A673 (cell line): ENCODE results near the gene CELA2B. TPM values are rescaled to one million over a fixed set of nuclear protein-coding genes. Genes with fewer than 3 reads are reported as not detected.
"Not testable (repeated sequence)": the region's sequence is repeated elsewhere in the genome, so short reads cannot be mapped to it uniquely, and the experiment has no call there.

Experiments
- BruUV-seq: library from RNA; stranded (reverse); fragments of 400-500 nt; replicated peaks from 2 replicates; lab custom pipeline; 2021; lab: Mats Ljungman, UMichigan
- CTCF ChIA-PET: fragments of 300-600 bp; sonication (Branson Sonifier 250); formaldehyde crosslinking; loops from one replicate; lab custom pipeline; 2022; ENCODE audit warnings: antibody characterized with exemption; lab: Charles Lee
- POLR2A ChIA-PET: fragments of 300-600 bp; sonication (Branson Sonifier 250); formaldehyde crosslinking; loops from one replicate; lab custom pipeline; 2022; ENCODE audit warnings: antibody characterized with exemption; ENCODE audit not compliant: low non-redundant PET; lab: Charles Lee
- DNase-seq: peaks from one replicate; pipeline ENCODE4 v3.0.0-alpha.2; 2015; ENCODE audit warnings: low spot score
- H3K27ac ChIP-seq: fragments of 200-600 bp; sonication (generic); 2 replicates; pipeline ENCODE4 v1.5.1; 2016; ENCODE audit warnings: mixed run types, low read depth, mild to moderate bottlenecking, mixed read lengths, antibody characterized with exemption, low read length; ENCODE audit not compliant: poor library complexity, severe bottlenecking
- H3K27me3 ChIP-seq: fragments of 200-600 bp; sonication (generic); replicated peaks from 2 replicates; pipeline ENCODE4 v1.6.1; 2017; ENCODE audit warnings: mixed run types, low read depth, mild to moderate bottlenecking, mixed read lengths, antibody characterized with exemption, low read length; ENCODE audit not compliant: insufficient read depth, poor library complexity
- H3K36me3 ChIP-seq: fragments of 200-600 bp; sonication (generic); 2 replicates; pipeline ENCODE4 v1.6.1; 2016; ENCODE audit warnings: mixed run types, mild to moderate bottlenecking, mixed read lengths, antibody characterized with exemption, low read length; ENCODE audit not compliant: insufficient read depth, poor library complexity, severe bottlenecking
- H3K4me1 ChIP-seq: fragments of 200-600 bp; sonication (generic); 2 replicates; pipeline ENCODE4 v1.6.1; 2017; ENCODE audit warnings: mixed run types, mild to moderate bottlenecking, mixed read lengths, antibody characterized with exemption, low read length; ENCODE audit not compliant: insufficient read depth, poor library complexity, severe bottlenecking
- H3K4me3 ChIP-seq: fragments of 200-600 bp; sonication (generic); 2 replicates; pipeline ENCODE4 v1.5.1; 2016; ENCODE audit warnings: low read depth, mixed run types, mild to moderate bottlenecking, mixed read lengths, low read length; ENCODE audit not compliant: poor library complexity, severe bottlenecking
- H3K9me3 ChIP-seq: fragments of 200-600 bp; sonication (generic); 2 replicates; pipeline ENCODE4 v1.6.1; 2016; ENCODE audit warnings: mixed run types, low read depth, mild to moderate bottlenecking, mixed read lengths, antibody characterized with exemption, low read length; ENCODE audit not compliant: poor library complexity, severe bottlenecking
- EZH2 ChIP-seq: fragments of 200-600 bp; sonication (generic); IDR thresholded peaks from 2 replicates; pipeline ENCODE4 v1.6.1; 2017; ENCODE audit warnings: borderline replicate concordance, low read depth, mild to moderate bottlenecking, mixed read lengths, antibody characterized with exemption, low read length; ENCODE audit not compliant: poor library complexity, severe bottlenecking
- intact Hi-C: fragments of 100-400 bp; cut with micrococcal nuclease; formaldehyde crosslinking; loops from one replicate; pipeline ENCODE4 v1.10.0; 2022; ENCODE audit not compliant: unreplicated experiment
- total RNA-seq: library from RNA; stranded (reverse); gene quantifications from 2 replicates; pipeline ENCODE4 v1.2.3, GENCODE V29; 2021
- TF ChIP-seq, protein P1 (sequence below): fragments of 300-800, 200-600 bp; sonication (generic); conservative IDR thresholded peaks from 2 replicates; pipeline ENCODE4 v1.5.1; 2017; ENCODE audit warnings: low read depth, mild to moderate bottlenecking, antibody characterized with exemption, low read length, moderate library complexity, mixed read lengths

CELA2B gene
- total RNA-seq, 1 experiment from 2014 or later = not detected

DNA sequence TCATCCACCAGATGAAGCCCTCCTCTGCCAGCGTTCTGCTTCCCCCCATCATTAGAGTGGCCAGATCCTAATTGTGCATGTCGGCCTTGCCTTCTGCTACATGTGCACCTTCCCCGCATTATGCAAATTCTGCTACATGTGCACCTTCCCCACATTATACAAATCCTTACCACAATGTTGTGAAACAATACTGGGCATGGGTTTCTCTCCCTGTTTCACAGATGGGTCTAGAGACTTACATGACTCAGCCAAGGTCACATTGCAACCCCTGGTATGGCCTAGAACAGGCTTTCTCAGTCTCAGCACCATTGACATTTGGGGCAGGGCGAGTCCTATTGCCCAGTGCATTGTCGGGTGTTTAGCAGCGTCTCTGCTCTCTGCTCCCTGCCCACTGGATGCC lies 20.4 kb upstream of the CELA2B start:
- Histone ChIP-seq H3K4me3 (no peak overlapping the region), H3K27ac (no peak overlapping the region), H3K4me1 (peaks cover 11% of the 10 kb centered on the region), H3K9me3 (no peaks in the 10 kb centered on the region), H3K36me3 (no peaks in the 10 kb centered on the region), H3K27me3 (no peaks in the 10 kb centered on the region)
- intact Hi-C loops = no loop called here
- POLR2A ChIA-PET = no interaction called here
- no peak for DNase-seq
- no peak for TF ChIP-seq EZH2
- BruUV-seq = no TSS peak
- CTCF ChIA-PET = interaction anchor here (0.6 kb wide), 1 partner anchor 183 kb away, joined by 4 read pairs; no protein-coding TSS in a partner anchor

DNA sequence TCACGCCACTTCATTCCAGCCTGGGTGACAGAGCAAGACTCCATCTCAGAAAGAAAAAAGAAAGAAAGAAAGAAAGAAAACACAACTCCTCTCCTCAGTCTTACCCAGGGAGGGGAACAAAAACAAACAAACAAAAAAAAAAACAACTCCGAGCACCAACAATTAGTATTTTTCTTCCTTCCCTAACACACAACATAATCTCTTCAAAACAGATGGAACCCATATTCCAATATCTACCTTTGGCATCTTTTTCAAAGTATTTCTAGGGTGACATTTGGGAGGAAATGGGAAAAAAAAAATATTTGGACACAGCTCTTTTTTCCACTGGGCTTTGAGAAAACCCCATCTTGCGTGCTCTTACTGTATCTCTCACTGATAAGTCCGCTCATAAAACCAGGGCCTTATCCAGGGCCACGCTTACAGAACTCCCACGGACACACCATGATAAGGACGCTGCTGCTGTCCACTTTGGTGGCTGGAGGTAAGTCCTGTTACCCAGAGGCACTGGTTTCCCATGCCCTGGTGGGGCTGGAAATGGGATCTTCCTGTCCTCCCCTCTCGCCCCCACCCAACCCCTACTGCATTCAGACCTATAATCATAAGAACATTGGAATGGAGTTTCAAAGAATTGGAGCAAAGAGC lies 19.5 kb upstream of the CELA2B start, which contains the start of gene CELA2A:
Gene CELA2A (plus strand): TSS at position 420 of the 642 bp plus-strand sequence. CDS start 22 bp downstream, at position 442.
- Histone ChIP-seq H3K27me3 (no peaks in the 10 kb centered on the region), H3K4me1 (peaks cover 13% of the 10 kb centered on the region), H3K4me3 (no peak within 1 kb of the TSS), H3K27ac (no peak within 1 kb of the TSS), H3K36me3 (no peaks in the 10 kb centered on the region), H3K9me3 (no peaks in the 10 kb centered on the region)
- BruUV-seq = no TSS peak
- POLR2A ChIA-PET = no interaction called here
- no peak for DNase-seq
- TF ChIP-seq, protein P1, sequence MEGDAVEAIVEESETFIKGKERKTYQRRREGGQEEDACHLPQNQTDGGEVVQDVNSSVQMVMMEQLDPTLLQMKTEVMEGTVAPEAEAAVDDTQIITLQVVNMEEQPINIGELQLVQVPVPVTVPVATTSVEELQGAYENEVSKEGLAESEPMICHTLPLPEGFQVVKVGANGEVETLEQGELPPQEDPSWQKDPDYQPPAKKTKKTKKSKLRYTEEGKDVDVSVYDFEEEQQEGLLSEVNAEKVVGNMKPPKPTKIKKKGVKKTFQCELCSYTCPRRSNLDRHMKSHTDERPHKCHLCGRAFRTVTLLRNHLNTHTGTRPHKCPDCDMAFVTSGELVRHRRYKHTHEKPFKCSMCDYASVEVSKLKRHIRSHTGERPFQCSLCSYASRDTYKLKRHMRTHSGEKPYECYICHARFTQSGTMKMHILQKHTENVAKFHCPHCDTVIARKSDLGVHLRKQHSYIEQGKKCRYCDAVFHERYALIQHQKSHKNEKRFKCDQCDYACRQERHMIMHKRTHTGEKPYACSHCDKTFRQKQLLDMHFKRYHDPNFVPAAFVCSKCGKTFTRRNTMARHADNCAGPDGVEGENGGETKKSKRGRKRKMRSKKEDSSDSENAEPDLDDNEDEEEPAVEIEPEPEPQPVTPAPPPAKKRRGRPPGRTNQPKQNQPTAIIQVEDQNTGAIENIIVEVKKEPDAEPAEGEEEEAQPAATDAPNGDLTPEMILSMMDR = no peak
- TF ChIP-seq EZH2 = no peak
- intact Hi-C loops = no loop called here
- CTCF ChIA-PET = interaction anchor here (0.6 kb wide), 1 partner anchor 184 kb away, joined by 4 read pairs; no protein-coding TSS in a partner anchor

DNA sequence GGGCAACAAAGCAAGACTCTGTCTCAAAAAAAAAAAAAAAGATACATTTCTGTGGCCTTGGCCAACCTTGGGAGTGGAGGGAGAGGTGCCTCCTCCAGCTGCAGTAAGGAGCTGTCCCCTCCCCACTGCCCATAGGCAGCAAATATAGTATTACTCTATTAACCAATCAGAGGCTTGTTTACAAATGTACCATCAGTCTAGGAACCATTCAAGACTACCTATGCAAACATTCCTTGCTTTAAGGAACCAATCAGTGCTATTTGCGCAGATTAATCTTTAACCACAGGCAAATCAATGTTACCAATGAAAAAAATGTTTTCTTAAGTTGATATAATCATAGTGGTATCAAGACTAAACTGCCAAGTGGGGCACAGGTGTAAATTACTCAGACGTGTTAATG lies 18.3 kb upstream of the CELA2B start:
- Histone ChIP-seq H3K4me3 (no peak overlapping the region), H3K36me3 (no peaks in the 10 kb centered on the region), H3K4me1 (peaks cover 13% of the 10 kb centered on the region), H3K9me3 (no peaks in the 10 kb centered on the region), H3K27me3 (no peaks in the 10 kb centered on the region), H3K27ac (no peak overlapping the region)
- intact Hi-C loops = no loop called here
- POLR2A ChIA-PET = no interaction called here
- BruUV-seq = no TSS peak
- CTCF ChIA-PET = no interaction called here
- TF ChIP-seq EZH2 = no peak
- TF ChIP-seq, protein P1 = no peak
- no peak for DNase-seq

DNA sequence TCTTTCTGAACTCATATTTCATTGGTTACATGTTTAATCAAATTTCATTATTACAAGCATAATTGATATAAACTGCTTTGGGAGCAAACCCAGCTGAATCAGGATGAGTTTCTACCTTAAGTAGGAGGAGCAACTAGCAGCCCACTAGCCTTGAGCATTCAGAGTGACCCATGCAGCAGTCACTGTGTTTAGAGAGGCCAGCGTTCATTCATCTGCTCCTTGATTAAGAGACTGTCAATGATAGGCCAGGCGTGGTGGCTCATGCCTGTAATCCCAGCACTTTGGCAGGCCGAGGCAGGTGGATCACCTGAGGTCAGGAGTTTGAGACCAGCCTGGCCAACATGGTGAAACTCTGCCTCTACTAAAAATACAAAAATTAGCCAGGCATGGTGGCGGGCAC lies 17.5 kb upstream of the CELA2B start:
- H3K27me3 ChIP-seq, H3K27ac ChIP-seq, H3K9me3 ChIP-seq, H3K36me3 ChIP-seq, BruUV-seq, intact Hi-C loops, CTCF ChIA-PET, DNase-seq, H3K4me3 ChIP-seq, POLR2A ChIA-PET: not testable (repeated sequence)
- peaks cover 13% of the 10 kb centered on the region for H3K4me1 ChIP-seq
